Activated CD8-positive, alpha-beta memory T cell treated with anti-CD3 and anti-CD28 coated beads, Interleukin-2, amount 50 U/mL, for 24 hours (primary cell): Measurements from ENCODE around the gene NFATC3.

Experiments
- DNase-seq: peaks from one replicate; pipeline ENCODE4 v3.0.0-alpha.2; 2020; ENCODE audit errors: extremely low read depth

NFATC3 gene

GRCh38 chr16:68186877-68187276 is 101.7 kb downstream of the NFATC3 start:
- no peak for DNase-seq

- no peak for DNase-seq
Measured at GRCh38 chr16:68187505-68187904, 102.3 kb downstream of the NFATC3 start.

- no peak for DNase-seq
Measured at GRCh38 chr16:68188170-68188569, 103.0 kb downstream of the NFATC3 start.

GRCh38 chr16:68190081-68190480 is 104.9 kb downstream of the NFATC3 start:
- DNase-seq = no peak

GRCh38 chr16:68190736-68191510 is 105.8 kb downstream of the NFATC3 start:
- no peak for DNase-seq

- no peak for DNase-seq
Measured at GRCh38 chr16:68194251-68194650, 109.1 kb downstream of the NFATC3 start.

GRCh38 chr16:68197250-68197649 is 112.1 kb downstream of the NFATC3 start:
- DNase-seq = no peak

- no peak for DNase-seq
Measured at GRCh38 chr16:68200088-68200783, 115.1 kb downstream of the NFATC3 start.

GRCh38 chr16:68202091-68202519 is 116.9 kb downstream of the NFATC3 start:
- no peak for DNase-seq

- no peak for DNase-seq
Measured at GRCh38 chr16:68206245-68206644, 121.1 kb downstream of the NFATC3 start.

GRCh38 chr16:68214726-68215125 is 129.6 kb downstream of the NFATC3 start:
- DNase-seq = no peak

GRCh38 chr16:68215302-68215701 is 130.1 kb downstream of the NFATC3 start:
- no peak for DNase-seq

- no peak for DNase-seq
Measured at GRCh38 chr16:68216240-68216639, 131.1 kb downstream of the NFATC3 start.

GRCh38 chr16:68217506-68217905 is 132.3 kb downstream of the NFATC3 start:
- no peak for DNase-seq

GRCh38 chr16:68219725-68220351 is 134.7 kb downstream of the NFATC3 start:
- DNase-seq = no peak

GRCh38 chr16:68223072-68223471 is 137.9 kb downstream of the NFATC3 start:
- no peak for DNase-seq

- no peak for DNase-seq
Measured at GRCh38 chr16:68226116-68226515, 140.9 kb downstream of the NFATC3 start.

GRCh38 chr16:68227183-68227793 is 142.1 kb downstream of the NFATC3 start:
- DNase-seq = no peak

- DNase-seq = no peak
Measured at GRCh38 chr16:68227850-68228553, 142.8 kb downstream of the NFATC3 start.

GRCh38 chr16:68228652-68229051 is 143.5 kb downstream of the NFATC3 start:
- no peak for DNase-seq

GRCh38 chr16:68229431-68230175 is 144.4 kb downstream of the NFATC3 start:
- no peak for DNase-seq
